ENCODE measurements around the gene COLEC11. TPM values are rescaled to one million over a fixed set of nuclear protein-coding genes. Genes with fewer than 3 reads are reported as not detected.
A peak's percentile ranks its signal among the peaks of the same experiment; 100 is the strongest.
"Not testable (repeated sequence)": the region's sequence is repeated elsewhere in the genome, so short reads cannot be mapped to it uniquely, and the experiment has no call there.

COLEC11 gene
- total and polyA plus RNA-seq, 2 donors, result 5.2 to 9.2 TPM

DNA sequence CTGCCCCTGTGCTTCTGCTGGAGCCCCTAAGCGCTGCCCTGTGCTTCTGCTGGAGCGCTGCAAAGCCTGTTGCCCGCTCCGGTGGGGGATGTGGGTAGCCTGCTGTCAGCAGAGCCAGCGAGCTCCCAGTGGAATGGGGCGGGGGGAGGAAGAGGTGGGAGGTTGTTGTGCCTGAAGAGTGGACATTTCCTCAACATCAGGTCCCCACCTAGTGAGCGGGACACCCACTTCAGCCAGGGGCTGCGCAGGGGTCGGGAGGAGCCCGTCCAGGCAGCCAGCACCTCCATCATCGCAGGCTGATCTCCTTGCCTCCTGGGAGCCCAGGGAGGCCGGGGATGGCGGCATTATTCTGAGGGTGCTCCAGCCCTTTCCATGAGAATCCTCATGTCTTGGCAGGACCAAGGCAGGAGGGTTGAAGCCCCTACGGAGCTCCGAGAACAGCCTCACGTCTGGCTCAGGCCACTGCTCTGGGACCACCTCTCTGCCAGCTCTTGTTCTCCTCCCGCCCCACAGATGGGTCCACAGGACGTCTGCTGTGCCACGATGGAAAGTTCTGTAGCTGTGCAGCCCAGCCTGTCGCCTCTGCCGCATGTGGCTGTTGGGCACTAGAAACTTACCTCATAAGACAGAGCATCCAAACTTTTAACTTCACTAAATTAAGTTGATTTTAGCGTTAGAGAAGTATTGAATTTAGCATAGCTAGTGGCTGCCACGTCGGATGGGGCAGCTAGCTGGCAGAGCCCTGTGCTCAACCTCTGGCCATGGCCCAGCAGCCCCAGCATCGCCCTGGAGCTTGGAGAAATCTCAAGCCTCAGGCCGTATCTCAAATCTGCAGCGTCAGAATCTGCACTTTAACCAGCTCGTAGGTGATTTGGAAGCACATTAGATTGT, 61.2 kb downstream of the COLEC11 start:
- 93% methylated on average over 28 of the region's 28 CpGs for WGBS
- Histone ChIP-seq H3K4me3 (ENCODE audit: low read length in 2 of 2) (no peak overlapping the region), H3K27me3 (ENCODE audit: control insufficient read depth in 2 of 2, insufficient read depth in 1 of 2, low read length in 1 of 2) (no peaks in the 10 kb centered on the region), H3K36me3 (ENCODE audit: control insufficient read depth in 2 of 2, insufficient read depth in 2 of 2, low read length in 1 of 2) (no peaks in the 10 kb centered on the region), H3K4me1 (ENCODE audit: control insufficient read depth in 2 of 2, insufficient read depth in 2 of 2, low read length in 2 of 2) (peaks cover 7 to 61% of the 10 kb centered on the region in 2 donors), H3K9me3 (ENCODE audit: control insufficient read depth in 2 of 2, insufficient read depth in 1 of 2, low read length in 1 of 2) (peaks cover 2 to 12% of the 10 kb centered on the region in 2 donors), H3K27ac (ENCODE audit: low read depth in 1 of 2, low read length in 1 of 2) (no peak overlapping the region)
- no peak for DNase-seq (ENCODE audit: low read depth in 6 of 9, low spot score in 9 of 9)

- peaks cover 3 to 55% of the 10 kb centered on the region in 2 donors for H3K4me1 ChIP-seq (ENCODE audit: control insufficient read depth in 2 of 2, insufficient read depth in 2 of 2, low read length in 2 of 2)
- no peaks in the 10 kb centered on the region for H3K27me3 ChIP-seq (ENCODE audit: control insufficient read depth in 2 of 2, insufficient read depth in 1 of 2, low read length in 1 of 2)
- no peaks in the 10 kb centered on the region for H3K36me3 ChIP-seq (ENCODE audit: control insufficient read depth in 2 of 2, insufficient read depth in 2 of 2, low read length in 1 of 2)
- H3K9me3 ChIP-seq (ENCODE audit: control insufficient read depth in 2 of 2, insufficient read depth in 1 of 2, low read length in 1 of 2), result peaks cover 2 to 12% of the 10 kb centered on the region in 2 donors
- DNase-seq (ENCODE audit: low read depth in 6 of 9, low spot score in 9 of 9), result no peak
- WGBS, result 89% methylated on average over 36 of the region's 36 CpGs
- no peak overlapping the region for H3K4me3 ChIP-seq (ENCODE audit: low read length in 2 of 2)
- no peak overlapping the region for H3K27ac ChIP-seq (ENCODE audit: low read depth in 1 of 2, low read length in 1 of 2)
These were observed 62.1 kb downstream of the COLEC11 start for GRCh38 chr2:3656762-3657721.

DNA sequence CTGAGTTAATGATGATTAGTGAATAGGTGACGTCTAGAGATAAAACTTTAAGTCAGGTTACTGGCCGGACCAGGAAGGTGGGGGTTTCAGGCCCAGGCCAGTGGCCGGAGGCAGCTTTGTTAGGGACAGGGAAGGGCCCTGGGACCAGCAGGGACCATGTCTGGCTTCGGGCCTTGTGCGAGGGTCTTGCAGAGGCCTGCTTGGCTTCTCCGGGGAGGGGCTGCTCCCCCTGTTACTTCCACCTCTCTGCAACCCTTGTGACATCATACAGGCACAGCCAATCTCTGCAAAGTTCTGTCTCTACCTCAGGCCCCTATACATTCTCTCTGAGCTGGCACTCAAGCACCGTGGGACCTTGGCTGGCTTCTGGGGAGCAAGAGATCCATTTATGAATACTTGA, 63.0 kb downstream of the COLEC11 start, which contains the start of gene ALLC:
Gene ALLC (plus strand): TSS at position 320 of the 400 bp plus-strand sequence. CDS start 12,958 bp downstream, outside the sequence.
- 91% methylated on average over 7 of the region's 7 CpGs for WGBS
- DNase-seq (ENCODE audit: low read depth in 6 of 9, low spot score in 9 of 9), result no peak
- Histone ChIP-seq H3K9me3 (ENCODE audit: control insufficient read depth in 2 of 2, insufficient read depth in 1 of 2, low read length in 1 of 2) (peaks cover 2 to 12% of the 10 kb centered on the region in 2 donors), H3K4me1 (ENCODE audit: control insufficient read depth in 2 of 2, insufficient read depth in 2 of 2, low read length in 2 of 2) (peaks cover 0 to 49% of the 10 kb centered on the region in 2 donors), H3K27ac (ENCODE audit: low read depth in 1 of 2, low read length in 1 of 2) (peak within 1 kb of the TSS in 1 of 2 donors; percentile 6), H3K27me3 (ENCODE audit: control insufficient read depth in 2 of 2, insufficient read depth in 1 of 2, low read length in 1 of 2) (no peaks in the 10 kb centered on the region), H3K36me3 (ENCODE audit: control insufficient read depth in 2 of 2, insufficient read depth in 2 of 2, low read length in 1 of 2) (no peaks in the 10 kb centered on the region), H3K4me3 (ENCODE audit: low read length in 2 of 2) (no peak within 1 kb of the TSS)

DNA sequence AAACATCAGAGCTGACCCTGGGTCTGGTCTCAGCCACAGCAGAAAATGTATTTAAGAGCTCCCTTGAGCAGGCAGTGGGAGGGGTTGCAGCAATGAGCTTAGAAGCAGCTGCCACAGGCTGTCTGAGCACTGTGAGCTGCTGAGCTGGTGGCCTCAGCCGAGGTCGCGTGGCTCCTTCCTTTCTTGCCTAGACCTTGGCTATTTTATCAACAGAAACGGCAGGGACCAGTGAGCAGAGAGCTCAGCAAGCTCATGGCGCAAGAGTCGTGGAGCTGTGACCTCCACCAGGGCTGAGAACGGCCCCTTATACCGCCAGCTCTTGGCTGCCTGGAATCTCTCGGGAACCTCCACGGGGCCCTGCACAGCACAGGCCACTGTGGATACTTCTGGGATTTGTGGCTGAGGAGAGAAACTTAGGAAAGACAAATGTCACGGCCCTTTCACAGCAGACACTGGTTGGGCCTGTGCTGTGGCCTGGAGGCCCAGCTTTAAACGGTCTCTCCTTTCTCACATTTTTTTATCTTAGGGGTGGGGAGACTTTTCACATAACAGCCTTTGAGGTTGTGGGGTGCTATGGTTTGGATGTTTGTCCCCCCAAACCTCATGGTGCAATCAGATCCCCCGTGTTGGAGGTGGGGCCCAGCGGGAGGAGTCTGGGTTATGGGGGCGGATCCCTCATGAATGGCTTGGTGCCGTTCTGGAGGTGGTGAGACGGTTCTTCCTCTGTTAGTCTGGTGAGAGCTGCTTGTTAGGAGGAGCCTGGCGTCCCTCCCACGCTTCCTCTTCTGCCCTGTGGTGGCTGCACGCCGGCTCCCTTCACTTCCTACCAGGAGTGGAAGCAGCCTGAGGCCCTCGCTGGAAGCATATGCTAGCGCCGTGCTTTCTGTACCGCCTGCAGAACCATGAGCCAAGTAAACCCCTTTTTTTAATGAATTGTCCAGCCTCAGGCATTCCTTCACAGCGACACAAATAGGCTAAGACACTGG, 64.8 kb downstream of the COLEC11 start:
- 87% methylated on average over 26 of the region's 26 CpGs for WGBS
- peak overlapping the region; percentile 6 to 36 for H3K27ac ChIP-seq (ENCODE audit: low read depth in 1 of 2, low read length in 1 of 2)
- peak in 1 of 9 donors; percentile 8 for DNase-seq (ENCODE audit: low read depth in 6 of 9, low spot score in 9 of 9)
- H3K9me3 ChIP-seq (ENCODE audit: control insufficient read depth in 2 of 2, insufficient read depth in 1 of 2, low read length in 1 of 2), result peaks cover 0 to 2% of the 10 kb centered on the region in 2 donors
- no peaks in the 10 kb centered on the region for H3K36me3 ChIP-seq (ENCODE audit: control insufficient read depth in 2 of 2, insufficient read depth in 2 of 2, low read length in 1 of 2)
- H3K4me1 ChIP-seq (ENCODE audit: control insufficient read depth in 2 of 2, insufficient read depth in 2 of 2, low read length in 2 of 2), result peaks cover 0 to 41% of the 10 kb centered on the region in 2 donors
- no peaks in the 10 kb centered on the region for H3K27me3 ChIP-seq (ENCODE audit: control insufficient read depth in 2 of 2, insufficient read depth in 1 of 2, low read length in 1 of 2)
- no peak overlapping the region for H3K4me3 ChIP-seq (ENCODE audit: low read length in 2 of 2)

DNA sequence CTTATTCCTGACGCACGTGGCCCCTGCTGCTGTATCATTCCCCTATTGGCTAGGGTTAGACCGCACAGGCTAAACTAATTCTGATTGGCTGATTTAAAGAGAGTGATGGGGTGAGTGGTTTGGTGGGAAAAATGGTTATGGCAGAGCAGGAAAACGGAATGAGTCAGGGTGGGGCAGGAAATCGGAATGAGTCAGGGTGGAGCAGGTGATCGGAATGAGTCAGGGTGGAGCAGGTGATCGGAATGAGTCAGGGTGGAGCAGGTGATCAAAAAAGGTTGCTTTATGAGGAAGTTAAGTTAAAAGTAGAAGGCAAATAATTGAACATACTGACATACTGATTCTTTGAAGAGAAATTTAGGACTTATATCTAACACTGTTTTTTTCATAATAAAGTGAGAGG, 65.7 kb downstream of the COLEC11 start:
- DNase-seq (ENCODE audit: low read depth in 6 of 9, low spot score in 9 of 9); H3K4me3 ChIP-seq (ENCODE audit: low read length in 2 of 2); H3K27me3 ChIP-seq (ENCODE audit: control insufficient read depth in 2 of 2, insufficient read depth in 1 of 2, low read length in 1 of 2); H3K9me3 ChIP-seq (ENCODE audit: control insufficient read depth in 2 of 2, insufficient read depth in 1 of 2, low read length in 1 of 2); H3K36me3 ChIP-seq (ENCODE audit: control insufficient read depth in 2 of 2, insufficient read depth in 2 of 2, low read length in 1 of 2); H3K27ac ChIP-seq (ENCODE audit: low read depth in 1 of 2, low read length in 1 of 2): not testable (repeated sequence)
- peaks cover 0 to 39% of the 10 kb centered on the region in 2 donors for H3K4me1 ChIP-seq (ENCODE audit: control insufficient read depth in 2 of 2, insufficient read depth in 2 of 2, low read length in 2 of 2)
- WGBS, result 97% methylated on average over 7 of the region's 7 CpGs

DNA sequence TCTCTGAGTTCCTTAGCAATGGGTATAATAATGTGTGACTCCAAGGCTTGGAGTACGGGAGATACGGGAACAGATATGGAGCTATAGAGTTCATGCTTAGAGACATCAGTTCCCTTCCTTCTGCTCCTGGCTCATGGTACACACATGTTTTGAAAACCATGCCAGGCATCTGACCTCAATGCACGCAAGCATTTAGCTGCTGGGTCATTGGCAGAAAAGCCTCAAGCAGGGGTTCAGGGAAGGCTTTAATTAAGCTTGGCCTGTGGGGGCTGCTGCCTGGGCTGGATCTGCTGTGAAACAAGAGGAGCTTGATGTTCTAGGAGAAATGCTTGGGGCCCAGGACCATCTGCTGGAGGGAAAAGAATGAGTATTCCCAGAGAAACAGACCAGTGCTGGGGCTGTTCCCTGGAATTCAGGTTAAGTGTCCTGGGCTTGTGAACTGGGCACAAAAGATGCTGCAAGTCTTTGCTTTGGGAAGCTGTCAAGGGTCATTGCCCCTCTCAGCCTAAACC, 66.3 kb downstream of the COLEC11 start:
- 97% methylated on average over 3 of the region's 3 CpGs for WGBS
- Histone ChIP-seq H3K27me3 (ENCODE audit: control insufficient read depth in 2 of 2, insufficient read depth in 1 of 2, low read length in 1 of 2) (no peaks in the 10 kb centered on the region), H3K9me3 (ENCODE audit: control insufficient read depth in 2 of 2, insufficient read depth in 1 of 2, low read length in 1 of 2) (no peaks in the 10 kb centered on the region), H3K4me3 (ENCODE audit: low read length in 2 of 2) (no peak overlapping the region), H3K4me1 (ENCODE audit: control insufficient read depth in 2 of 2, insufficient read depth in 2 of 2, low read length in 2 of 2) (peaks cover 0 to 38% of the 10 kb centered on the region in 2 donors), H3K27ac (ENCODE audit: low read depth in 1 of 2, low read length in 1 of 2) (no peak overlapping the region), H3K36me3 (ENCODE audit: control insufficient read depth in 2 of 2, insufficient read depth in 2 of 2, low read length in 1 of 2) (no peaks in the 10 kb centered on the region)
- no peak for DNase-seq (ENCODE audit: low read depth in 6 of 9, low spot score in 9 of 9)

- 94% methylated on average over 6 of the region's 6 CpGs for WGBS
- Histone ChIP-seq H3K27me3 (ENCODE audit: control insufficient read depth in 2 of 2, insufficient read depth in 1 of 2, low read length in 1 of 2) (no peaks in the 10 kb centered on the region), H3K4me1 (ENCODE audit: control insufficient read depth in 2 of 2, insufficient read depth in 2 of 2, low read length in 2 of 2) (peaks cover 0 to 28% of the 10 kb centered on the region in 2 donors), H3K4me3 (ENCODE audit: low read length in 2 of 2) (no peak overlapping the region), H3K36me3 (ENCODE audit: control insufficient read depth in 2 of 2, insufficient read depth in 2 of 2, low read length in 1 of 2) (no peaks in the 10 kb centered on the region), H3K27ac (ENCODE audit: low read depth in 1 of 2, low read length in 1 of 2) (no peak overlapping the region), H3K9me3 (ENCODE audit: control insufficient read depth in 2 of 2, insufficient read depth in 1 of 2, low read length in 1 of 2) (no peaks in the 10 kb centered on the region)
- DNase-seq (ENCODE audit: low read depth in 6 of 9, low spot score in 9 of 9), result no peak
These were observed 67.3 kb downstream of the COLEC11 start for GRCh38 chr2:3662239-3662638.

- Histone ChIP-seq H3K27me3 (ENCODE audit: control insufficient read depth in 2 of 2, insufficient read depth in 1 of 2, low read length in 1 of 2) (no peaks in the 10 kb centered on the region), H3K36me3 (ENCODE audit: control insufficient read depth in 2 of 2, insufficient read depth in 2 of 2, low read length in 1 of 2) (no peaks in the 10 kb centered on the region)
- WGBS, result 77% methylated on average over 3 of the region's 3 CpGs
These were observed 69.2 kb downstream of the COLEC11 start for GRCh38 chr2:3664118-3664517.

More at GRCh38 chr2:3664118-3664517, 69.2 kb downstream of the COLEC11 start:
- Histone ChIP-seq H3K4me3 (ENCODE audit: low read length in 2 of 2) (no peak overlapping the region), H3K4me1 (ENCODE audit: control insufficient read depth in 2 of 2, insufficient read depth in 2 of 2, low read length in 2 of 2) (peaks cover 0 to 17% of the 10 kb centered on the region in 2 donors), H3K9me3 (ENCODE audit: control insufficient read depth in 2 of 2, insufficient read depth in 1 of 2, low read length in 1 of 2) (no peaks in the 10 kb centered on the region), H3K27ac (ENCODE audit: low read depth in 1 of 2, low read length in 1 of 2) (no peak overlapping the region)
- no peak for DNase-seq (ENCODE audit: low read depth in 6 of 9, low spot score in 9 of 9)

Measured in thymus (tissue), 11 donors.